ENCODE results near the gene LIF.
"Not testable (repeated sequence)": the region's sequence is repeated elsewhere in the genome, so short reads cannot be mapped to it uniquely, and the experiment has no call there.

The LIF gene

GRCh38 chr22:30239488-30240405 is 6.8 kb downstream of the LIF start:
- H3K9ac ChIP-seq = no peak overlapping the region
- no peak overlapping the region for H3K27ac ChIP-seq

DNA sequence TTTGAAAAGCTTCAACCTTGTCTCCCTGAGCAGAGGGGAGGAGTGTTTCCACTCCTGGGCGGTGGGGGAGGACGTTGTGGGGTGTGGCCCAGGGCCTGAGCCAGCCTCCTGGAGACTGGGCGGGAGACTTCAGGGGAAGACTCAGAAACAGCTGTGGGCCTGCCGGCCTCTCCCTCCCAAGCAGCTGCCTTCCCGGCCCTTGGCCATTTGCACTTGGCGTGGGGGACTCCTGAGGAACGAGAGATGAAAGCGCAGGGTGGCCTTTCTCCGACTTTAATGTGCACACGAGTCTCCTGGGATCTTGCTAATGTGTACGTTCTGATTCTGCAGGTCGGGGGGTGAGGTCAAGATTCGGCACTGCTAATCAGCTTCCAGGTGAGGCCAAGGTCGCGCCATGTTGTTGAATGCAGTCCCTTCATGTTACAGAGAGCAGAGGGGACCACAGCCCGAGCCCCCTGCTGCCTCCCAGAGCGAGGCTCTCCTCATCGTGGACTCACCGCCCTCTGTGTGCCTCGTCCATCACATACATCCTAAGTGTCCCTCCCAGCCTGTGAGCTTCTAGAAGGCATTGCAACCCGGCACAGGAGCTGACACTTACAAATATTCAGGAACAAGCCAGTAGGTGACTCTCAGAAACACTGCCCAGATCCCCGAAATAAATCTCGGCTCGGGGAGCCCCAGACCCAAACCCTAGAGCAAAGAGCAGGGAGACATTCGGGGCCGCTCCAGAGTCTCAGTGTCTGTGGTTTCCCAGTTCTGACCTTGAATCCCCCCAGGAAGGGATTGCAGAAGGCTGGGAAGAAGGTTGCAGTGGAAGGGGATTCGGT is 7.7 kb downstream of the LIF start:
- H3K4me1 ChIP-seq = peaks cover 55% of the 10 kb centered on the region
- H3K4me2 ChIP-seq = peak overlapping the region; percentile 79
- no peaks in the 10 kb centered on the region for H4K20me1 ChIP-seq
- TF ChIP-seq Cebpa-rat (IDR thresholded peaks at IDR 0.05) = no peak
- H3K9ac ChIP-seq = no peak overlapping the region
- H3K9me3 ChIP-seq = no peaks in the 10 kb centered on the region
- no peak overlapping the region for H3K4me3 ChIP-seq
- H3K36me3 ChIP-seq = no peaks in the 10 kb centered on the region
- no peak overlapping the region for H3K27ac ChIP-seq
- H3K27me3 ChIP-seq = no peaks in the 10 kb centered on the region

More at GRCh38 chr22:30239488-30240405, 6.8 kb downstream of the LIF start:
- Histone ChIP-seq H3K4me3 (no peak overlapping the region), H3K27me3 (peaks cover 2% of the 10 kb centered on the region; the same call in 1 of the 2 replicates), H3K9me3 (no peaks in the 10 kb centered on the region), H3K36me3 (no peaks in the 10 kb centered on the region), H3K4me2 (no peak overlapping the region), H4K20me1 (no peaks in the 10 kb centered on the region), H3K4me1 (peaks cover 59% of the 10 kb centered on the region)
- TF ChIP-seq Cebpa-rat (IDR thresholded peaks at IDR 0.05) = no peak

- peak overlapping the region; percentile 79 for H3K4me2 ChIP-seq
- H3K9me3 ChIP-seq = no peaks in the 10 kb centered on the region
- H3K27me3 ChIP-seq = no peaks in the 10 kb centered on the region
- no peak overlapping the region for H3K27ac ChIP-seq
- no peak overlapping the region for H3K4me3 ChIP-seq
- no peaks in the 10 kb centered on the region for H4K20me1 ChIP-seq
- H3K4me1 ChIP-seq = peaks cover 55% of the 10 kb centered on the region
- H3K36me3 ChIP-seq = no peaks in the 10 kb centered on the region
- no peak overlapping the region for H3K9ac ChIP-seq
- no peak for TF ChIP-seq Cebpa-rat (IDR thresholded peaks at IDR 0.05)
These were observed 8.4 kb downstream of the LIF start for GRCh38 chr22:30238136-30238535.

DNA sequence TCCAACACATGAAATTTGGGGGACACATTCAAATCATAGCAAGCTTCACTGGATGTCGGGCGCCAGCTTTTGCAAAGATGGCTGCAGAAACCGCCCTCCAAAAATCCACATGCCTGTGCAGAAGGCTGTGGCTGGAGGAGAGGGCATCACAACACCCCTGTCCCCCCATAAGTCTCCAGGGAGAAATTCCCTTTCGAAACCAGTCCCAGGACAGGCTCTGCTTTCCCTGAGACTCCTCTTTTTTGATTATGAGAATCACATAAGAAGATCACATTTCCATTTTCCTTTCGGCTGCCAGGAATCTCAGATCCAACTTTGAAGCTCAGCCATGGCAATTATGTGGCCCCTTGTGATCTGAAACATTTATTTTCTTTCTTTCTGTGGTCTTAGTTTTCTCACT is 9.7 kb downstream of the LIF start:
- Histone ChIP-seq H3K27me3 (no peaks in the 10 kb centered on the region), H3K4me2 (peak overlapping the region; percentile 79), H3K27ac (no peak overlapping the region), H3K4me1 (peaks cover 65% of the 10 kb centered on the region), H3K36me3 (no peaks in the 10 kb centered on the region), H3K9ac (no peak overlapping the region), H4K20me1 (no peaks in the 10 kb centered on the region), H3K9me3 (no peaks in the 10 kb centered on the region), H3K4me3 (no peak overlapping the region)
- TF ChIP-seq Cebpa-rat (IDR thresholded peaks at IDR 0.05) = no peak

DNA sequence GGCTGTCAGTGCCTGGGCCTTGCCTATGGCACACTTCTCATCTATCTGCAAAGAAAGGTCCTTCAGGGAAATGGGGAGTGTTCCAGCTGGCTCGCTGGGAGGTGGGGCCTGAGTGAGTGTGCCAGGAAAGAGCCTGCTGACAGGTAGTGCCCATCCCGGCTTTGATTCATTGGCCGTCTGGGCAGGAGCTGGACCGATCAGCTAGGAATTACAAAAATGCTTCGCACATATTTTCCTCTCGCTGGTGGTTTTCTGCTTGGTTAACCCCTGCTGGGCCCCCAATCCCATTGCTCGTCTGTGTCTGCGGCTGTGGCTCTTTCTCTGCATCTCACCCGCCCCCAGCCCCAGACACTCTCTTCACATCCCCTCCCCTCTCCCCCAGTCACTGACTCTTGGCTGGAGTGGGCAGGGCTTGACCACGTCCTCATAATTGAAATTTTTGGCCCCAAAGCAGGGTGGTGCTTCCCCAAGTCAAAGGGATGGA is 10.8 kb downstream of the LIF start:
- Histone ChIP-seq H3K27me3 (no peaks in the 10 kb centered on the region), H3K36me3 (no peaks in the 10 kb centered on the region), H3K9me3 (no peaks in the 10 kb centered on the region), H4K20me1 (no peaks in the 10 kb centered on the region), H3K4me1 (peaks cover 60% of the 10 kb centered on the region), H3K9ac (no peak overlapping the region; the same call in 1 of the 2 replicates), H3K27ac (no peak overlapping the region), H3K4me3 (no peak overlapping the region), H3K4me2 (peak overlapping the region; percentile 79)
- no peak for TF ChIP-seq Cebpa-rat (IDR thresholded peaks at IDR 0.05)

- Histone ChIP-seq H3K27me3 (no peaks in the 10 kb centered on the region), H3K9ac (no peak overlapping the region), H3K27ac (no peak overlapping the region), H3K36me3 (no peaks in the 10 kb centered on the region), H3K4me2 (peak overlapping the region; percentile 79), H3K4me3 (no peak overlapping the region), H4K20me1 (no peaks in the 10 kb centered on the region), H3K4me1 (peaks cover 57% of the 10 kb centered on the region), H3K9me3 (no peaks in the 10 kb centered on the region)
- no peak for TF ChIP-seq Cebpa-rat (IDR thresholded peaks at IDR 0.05)
These were observed 11.6 kb downstream of the LIF start for GRCh38 chr22:30234786-30235470.

DNA sequence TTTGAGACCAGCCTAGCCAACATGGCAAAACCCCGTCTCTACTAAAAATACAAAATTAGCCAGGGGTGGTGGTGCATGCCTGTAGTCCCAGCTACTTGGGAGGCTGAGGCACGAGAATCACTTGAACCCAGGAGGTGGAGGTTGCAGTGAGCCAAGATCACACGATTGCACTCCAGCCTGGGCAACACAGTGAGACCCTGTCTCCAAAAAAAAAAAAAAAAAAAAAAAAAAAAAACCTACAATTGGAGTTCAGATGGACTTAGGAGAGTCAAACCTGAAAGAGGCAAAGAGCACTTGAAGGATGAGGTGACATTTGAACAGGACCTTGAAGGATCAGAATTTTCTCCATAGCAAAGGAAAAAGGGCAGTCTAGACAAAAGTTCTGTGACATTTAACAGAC is 12.2 kb downstream of the LIF start:
- H4K20me1 ChIP-seq, H3K36me3 ChIP-seq, H3K4me3 ChIP-seq, H3K4me2 ChIP-seq, H3K27me3 ChIP-seq, H3K9me3 ChIP-seq, H3K27ac ChIP-seq, H3K9ac ChIP-seq: not testable (repeated sequence)
- H3K4me1 ChIP-seq = peaks cover 57% of the 10 kb centered on the region

- TF ChIP-seq Cebpa-rat (IDR thresholded peaks at IDR 0.05) = no peak
- no peaks in the 10 kb centered on the region for H3K9me3 ChIP-seq
These were observed 13.0 kb downstream of the LIF start for GRCh38 chr22:30233582-30233981.

GRCh38 chr22:30232716-30233218 is 13.8 kb downstream of the LIF start:
- Histone ChIP-seq H3K27ac (no peak overlapping the region), H3K9me3 (no peaks in the 10 kb centered on the region), H3K36me3 (no peaks in the 10 kb centered on the region), H3K4me1 (peaks cover 50% of the 10 kb centered on the region), H3K4me3 (no peak overlapping the region), H3K9ac (no peak overlapping the region), H3K4me2 (peak overlapping the region; percentile 51), H3K27me3 (no peaks in the 10 kb centered on the region), H4K20me1 (no peaks in the 10 kb centered on the region)
- TF ChIP-seq Cebpa-rat (IDR thresholded peaks at IDR 0.05) = no peak

More at GRCh38 chr22:30233582-30233981, 13.0 kb downstream of the LIF start:
- Histone ChIP-seq H3K27me3 (no peaks in the 10 kb centered on the region), H3K4me1 (peaks cover 58% of the 10 kb centered on the region), H3K4me2 (no peak overlapping the region), H4K20me1 (no peaks in the 10 kb centered on the region), H3K27ac (no peak overlapping the region), H3K4me3 (no peak overlapping the region), H3K36me3 (no peaks in the 10 kb centered on the region), H3K9ac (no peak overlapping the region)
